HL-60 (cell line): Measurements from ENCODE around the gene DCLK2.

Source experiments
- DNase-seq, 2 experiments: peaks; one replicate each; pipeline ENCODE4 v3.0.0-alpha.2; 2010 to 2020; ENCODE audit warnings: low read depth in 1 of 2, low spot score in 1 of 2
- H3K27ac ChIP-seq: fragments of 250-450 bp; sonication (Bioruptor Pico); replicated peaks from 2 replicates; pipeline ENCODE4 v1.5.1; 2020; ENCODE audit warnings: mild to moderate bottlenecking, moderate library complexity
- H3K27me3 ChIP-seq: fragments of 250-450 bp; sonication (Bioruptor Pico); 2 replicates; pipeline ENCODE4 v1.5.1; 2021; ENCODE audit warnings: mild to moderate bottlenecking, moderate library complexity; ENCODE audit not compliant: insufficient read depth, poor library complexity, severe bottlenecking
- H3K4me3 ChIP-seq: replicated peaks from 2 replicates; pipeline ENCODE4 v1.5.1; 2011; ENCODE audit warnings: mild to moderate bottlenecking, control low read depth, low read length; ENCODE audit not compliant: insufficient read depth
- CTCF ChIP-seq: IDR thresholded peaks from one replicate; pipeline ENCODE4 v1.5.1; 2011; ENCODE audit warnings: low read length, control low read depth, inconsistent platforms; ENCODE audit not compliant: insufficient read depth
- GABPA ChIP-seq: IDR thresholded peaks from 2 replicates; pipeline ENCODE4 v1.6.1; 2012; ENCODE audit warnings: low read depth
- POLR2AphosphoS5 ChIP-seq: IDR thresholded peaks from 2 replicates; pipeline ENCODE4 v1.6.1; 2012; ENCODE audit warnings: low read depth
- REST ChIP-seq: IDR thresholded peaks from 2 replicates; pipeline ENCODE4 v1.6.1; 2012; ENCODE audit warnings: low read depth; ENCODE audit not compliant: insufficient replicate concordance
- SPI1 ChIP-seq: IDR thresholded peaks from 2 replicates; pipeline ENCODE4 v1.6.1; 2012; ENCODE audit warnings: low read depth, mild to moderate bottlenecking, borderline replicate concordance

The DCLK2 gene

GRCh38 chr4:150131581-150132228, 53.5 kb downstream of the DCLK2 start:
- Histone ChIP-seq H3K27ac (no peak overlapping the region), H3K4me3 (no peak overlapping the region), H3K27me3 (no peaks in the 10 kb centered on the region)
- DNase-seq, result no peak
- TF ChIP-seq POLR2AphosphoS5, result no peak
- TF ChIP-seq SPI1, result no peak
- no peak for TF ChIP-seq GABPA
- TF ChIP-seq CTCF, result no peak
- no peak for TF ChIP-seq REST

GRCh38 chr4:150133605-150134004, 55.4 kb downstream of the DCLK2 start:
- no peak for TF ChIP-seq POLR2AphosphoS5
- no peak for TF ChIP-seq GABPA
- no peak for TF ChIP-seq SPI1
- no peak for TF ChIP-seq CTCF
- no peak for TF ChIP-seq REST
- no peak for DNase-seq
- no peak overlapping the region for H3K27ac ChIP-seq
- no peak overlapping the region for H3K4me3 ChIP-seq
- no peaks in the 10 kb centered on the region for H3K27me3 ChIP-seq

DNA sequence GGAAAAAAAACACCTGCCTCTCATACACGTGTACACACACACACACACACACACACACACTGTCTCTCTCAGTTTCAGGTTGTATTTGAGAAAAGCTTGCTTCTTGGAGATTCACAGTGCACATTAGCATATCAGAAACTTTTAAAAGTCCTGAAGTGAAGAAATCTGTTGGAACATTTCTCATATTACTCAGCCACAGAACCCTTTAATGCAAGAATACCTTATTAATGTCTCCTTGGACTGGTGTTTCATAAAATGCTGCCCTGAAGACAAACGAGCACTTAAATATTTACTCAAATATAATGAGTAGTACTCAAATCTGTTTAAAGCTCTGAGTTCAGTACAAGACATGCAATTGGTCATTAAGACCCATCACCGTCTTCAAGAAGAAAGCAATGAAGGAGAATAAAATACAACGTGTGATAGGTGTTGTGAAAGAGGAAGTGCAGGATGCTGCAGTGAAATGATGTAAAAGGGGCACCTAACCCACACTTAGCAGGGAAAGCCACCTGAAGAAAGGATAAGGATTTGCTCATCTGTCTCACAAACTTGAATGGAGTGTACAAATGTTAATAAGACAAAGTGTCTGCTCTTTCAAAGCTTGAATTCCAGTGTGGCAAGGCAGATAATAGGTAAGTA, 57.0 kb downstream of the DCLK2 start:
- H3K27me3 ChIP-seq, result no peaks in the 10 kb centered on the region
- no peak for DNase-seq
- H3K4me3 ChIP-seq, result no peak overlapping the region
- no peak overlapping the region for H3K27ac ChIP-seq
- TF ChIP-seq CTCF (no peak), SPI1 (peak; percentile 74), POLR2AphosphoS5 (no peak), REST (no peak), GABPA (no peak)
